ENCODE measurements around the gene ADD3. TPM values are rescaled to one million over a fixed set of nuclear protein-coding genes. Genes with fewer than 3 reads are reported as not detected.
A peak's percentile ranks its signal among the peaks of the same experiment; 100 is the strongest.

Gene ADD3
- total and polyA plus RNA-seq, 2 of the 13 experiments (the other 11 are each of a cell fraction or from before 2014, with no cell fraction given), result 44.7 to 57.5 TPM

- TF ChIP-seq MEIS1 (CRISPR knock-in tag; IDR thresholded peaks at IDR 0.05; ENCODE audit: borderline replicate concordance), result no peak
- TF ChIP-seq POLR2G (IDR thresholded peaks at IDR 0.05; ENCODE audit: low read depth, low read length), result no peak
- no peak for TF ChIP-seq ZNF770 (CRISPR knock-in tag; IDR thresholded peaks at IDR 0.05)
- no peak for TF ChIP-seq NFYB (CRISPR knock-in tag; IDR thresholded peaks at IDR 0.05)
- TF ChIP-seq ZNF800 (CRISPR knock-in tag; IDR thresholded peaks at IDR 0.05), result no peak; the same call in 1 of the 2 replicates
- TF ChIP-seq NONO (IDR thresholded peaks at IDR 0.05), result no peak
- no peak for TF ChIP-seq NONO (CRISPR knock-in tag; conservative IDR thresholded peaks at IDR 0.05)
- TF ChIP-seq ZNF329 (CRISPR knock-in tag; IDR thresholded peaks at IDR 0.05; ENCODE audit: low read depth), result no peak
- no peak for TF ChIP-seq ZNF275 (CRISPR knock-in tag; IDR thresholded peaks at IDR 0.05; ENCODE audit: borderline replicate concordance)
- TF ChIP-seq MXD1 (CRISPR knock-in tag; IDR thresholded peaks at IDR 0.05), result no peak
- peak; percentile 55; the same call in 1 of the 2 replicates for TF ChIP-seq HNF4G (IDR thresholded peaks at IDR 0.05; ENCODE audit: borderline replicate concordance, low read depth, low read length)
- no peak for TF ChIP-seq HNF4G (CRISPR knock-in tag; IDR thresholded peaks at IDR 0.05; ENCODE audit: borderline replicate concordance, low read depth)
- TF ChIP-seq TEF (CRISPR knock-in tag; IDR thresholded peaks at IDR 0.05), result no peak
- TF ChIP-seq MTA3 (CRISPR knock-in tag; IDR thresholded peaks at IDR 0.05), result no peak
- TF ChIP-seq FOXA1 (IDR thresholded peaks at IDR 0.05), result no peak
- 0 out of 2 replicates have a peak, but pooled peaks have one; percentile 11 for TF ChIP-seq FOXA1 (CRISPR knock-in tag; IDR thresholded peaks at IDR 0.05)
- no peak for TF ChIP-seq SATB2 (CRISPR knock-in tag; IDR thresholded peaks at IDR 0.05)
- no peak for TF ChIP-seq ZNF17 (CRISPR knock-in tag; IDR thresholded peaks at IDR 0.05)
- TF ChIP-seq NCOA2 (CRISPR knock-in tag; IDR thresholded peaks at IDR 0.05), result peak; percentile 58; the same call in 1 of the 2 replicates
- TF ChIP-seq ZNF468 (CRISPR knock-in tag; IDR thresholded peaks at IDR 0.05), result no peak
- no peak for TF ChIP-seq THAP8 (CRISPR knock-in tag; IDR thresholded peaks at IDR 0.05; ENCODE audit: borderline replicate concordance)
- no peak for TF ChIP-seq PAF1 (CRISPR knock-in tag; IDR thresholded peaks at IDR 0.05)
These were observed 69.0 kb downstream of the ADD3 start (continued) for GRCh38 chr10:110076559-110077318.

Measured in HepG2 (cell line).